Loucy (cell line): ENCODE measurements around the gene COL23A1.

Experiments
- EZH2phosphoT487 ChIP-seq: fragments of 200-600 bp; IDR thresholded peaks from 2 replicates; pipeline ENCODE4 v1.6.1; 2018; ENCODE audit warnings: antibody characterized with exemption, mild to moderate bottlenecking, moderate library complexity, borderline replicate concordance
- TF ChIP-seq, protein P1 (sequence below): fragments of 200-600 bp; sonication (generic); conservative IDR thresholded peaks from 2 replicates; pipeline ENCODE4 v1.5.1; 2014; ENCODE audit warnings: mild to moderate bottlenecking, antibody characterized with exemption, low read length

DNA sequence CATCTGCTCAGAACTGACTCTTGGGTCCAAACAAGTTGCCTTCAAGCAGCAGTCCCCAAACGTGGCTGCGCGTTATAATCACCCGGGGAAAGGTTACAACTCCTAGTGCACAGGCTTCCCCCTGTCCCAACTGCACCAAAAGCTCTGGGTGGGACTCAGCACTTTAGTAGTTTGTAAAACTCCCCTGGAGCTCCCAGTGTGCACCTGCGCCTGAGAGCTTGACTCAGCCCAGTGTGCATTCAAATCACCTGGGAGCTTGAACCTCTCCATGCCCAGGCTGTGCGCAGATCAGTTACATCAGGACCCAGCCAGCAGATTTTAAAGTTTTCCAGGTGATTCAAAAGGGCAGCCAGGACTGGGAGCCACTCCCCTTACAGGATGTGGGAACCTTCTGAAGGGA, 151.4 kb downstream of the COL23A1 start:
- TF ChIP-seq, protein P1, sequence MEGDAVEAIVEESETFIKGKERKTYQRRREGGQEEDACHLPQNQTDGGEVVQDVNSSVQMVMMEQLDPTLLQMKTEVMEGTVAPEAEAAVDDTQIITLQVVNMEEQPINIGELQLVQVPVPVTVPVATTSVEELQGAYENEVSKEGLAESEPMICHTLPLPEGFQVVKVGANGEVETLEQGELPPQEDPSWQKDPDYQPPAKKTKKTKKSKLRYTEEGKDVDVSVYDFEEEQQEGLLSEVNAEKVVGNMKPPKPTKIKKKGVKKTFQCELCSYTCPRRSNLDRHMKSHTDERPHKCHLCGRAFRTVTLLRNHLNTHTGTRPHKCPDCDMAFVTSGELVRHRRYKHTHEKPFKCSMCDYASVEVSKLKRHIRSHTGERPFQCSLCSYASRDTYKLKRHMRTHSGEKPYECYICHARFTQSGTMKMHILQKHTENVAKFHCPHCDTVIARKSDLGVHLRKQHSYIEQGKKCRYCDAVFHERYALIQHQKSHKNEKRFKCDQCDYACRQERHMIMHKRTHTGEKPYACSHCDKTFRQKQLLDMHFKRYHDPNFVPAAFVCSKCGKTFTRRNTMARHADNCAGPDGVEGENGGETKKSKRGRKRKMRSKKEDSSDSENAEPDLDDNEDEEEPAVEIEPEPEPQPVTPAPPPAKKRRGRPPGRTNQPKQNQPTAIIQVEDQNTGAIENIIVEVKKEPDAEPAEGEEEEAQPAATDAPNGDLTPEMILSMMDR: no peak
- no peak for TF ChIP-seq EZH2phosphoT487
